Fibroblast of pulmonary artery (primary cell): ENCODE measurements around the gene DAZAP1.

Experiments used
- DNase-seq: peaks from one replicate; pipeline ENCODE4 v3.0.0-alpha.2; 2010; ENCODE audit warnings: low read depth
- H3K4me3 ChIP-seq: replicated peaks from 2 replicates; pipeline ENCODE4 v1.5.1; 2011; ENCODE audit warnings: low read depth, mild to moderate bottlenecking, control low read depth, low read length, moderate library complexity
- CTCF ChIP-seq: IDR thresholded peaks from 2 replicates; pipeline ENCODE4 v1.5.1; 2011; ENCODE audit warnings: mild to moderate bottlenecking, control low read depth, low read length, inconsistent platforms; ENCODE audit errors: missing control alignments

DAZAP1 gene

GRCh38 chr19:1455002-1455335 lies 47.6 kb downstream of the DAZAP1 start:
- no peak for DNase-seq
- no peak overlapping the region for H3K4me3 ChIP-seq
- no peak for TF ChIP-seq CTCF

GRCh38 chr19:1455336-1456120 lies 48.1 kb downstream of the DAZAP1 start:
- peak; percentile 61 for DNase-seq
- no peak for TF ChIP-seq CTCF
- H3K4me3 ChIP-seq, result no peak overlapping the region

- TF ChIP-seq CTCF, result no peak
- no peak overlapping the region for H3K4me3 ChIP-seq
- no peak for DNase-seq
These were observed 48.9 kb downstream of the DAZAP1 start for GRCh38 chr19:1456121-1456900.

GRCh38 chr19:1457031-1457739 lies 49.8 kb downstream of the DAZAP1 start:
- TF ChIP-seq CTCF, result no peak
- no peak overlapping the region for H3K4me3 ChIP-seq
- no peak for DNase-seq

GRCh38 chr19:1457892-1458291 lies 50.5 kb downstream of the DAZAP1 start:
- DNase-seq, result no peak
- TF ChIP-seq CTCF, result no peak
- H3K4me3 ChIP-seq, result no peak overlapping the region

- TF ChIP-seq CTCF, result no peak
- no peak overlapping the region for H3K4me3 ChIP-seq
- no peak for DNase-seq
These were observed 52.1 kb downstream of the DAZAP1 start for GRCh38 chr19:1459479-1459878.
